NOMO-1 treated with dmso at 0.1 percent for 144 hours (cell line): ENCODE results near the gene GPR15.

Source experiments
- DNase-seq: peaks from one replicate; lab custom pipeline; 2025; ENCODE audit not compliant: unreplicated experiment; lab: John Stamatoyannopoulos, UW

The GPR15 gene

GRCh38 chr3:98582042-98582441 is 50.3 kb downstream of the GPR15 start:
- DNase-seq = no peak

GRCh38 chr3:98583766-98584165 is 52.0 kb downstream of the GPR15 start:
- no peak for DNase-seq
